Inflammatory macrophage (primary cell): ENCODE results near the gene HSPB2.
"Not testable (repeated sequence)": the region's sequence is repeated elsewhere in the genome, so short reads cannot be mapped to it uniquely, and the experiment has no call there.

ENCODE experiments used
- DNase-seq, 2 donors: peaks; one replicate each; pipeline ENCODE4 v3.0.0-alpha.2; 2020 to 2022
- total RNA-seq, 18 experiments: gene quantifications; one replicate each; lab custom pipeline; 2026; ENCODE audit warnings: mixed read lengths in 6 of 18, inconsistent platforms in 2 of 18; lab: John Stamatoyannopoulos, UW

HSPB2 gene, protein sequence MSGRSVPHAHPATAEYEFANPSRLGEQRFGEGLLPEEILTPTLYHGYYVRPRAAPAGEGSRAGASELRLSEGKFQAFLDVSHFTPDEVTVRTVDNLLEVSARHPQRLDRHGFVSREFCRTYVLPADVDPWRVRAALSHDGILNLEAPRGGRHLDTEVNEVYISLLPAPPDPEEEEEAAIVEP
- total RNA-seq, result 0 to 0.03 (median 0) reads per million in 18 experiments

DNA sequence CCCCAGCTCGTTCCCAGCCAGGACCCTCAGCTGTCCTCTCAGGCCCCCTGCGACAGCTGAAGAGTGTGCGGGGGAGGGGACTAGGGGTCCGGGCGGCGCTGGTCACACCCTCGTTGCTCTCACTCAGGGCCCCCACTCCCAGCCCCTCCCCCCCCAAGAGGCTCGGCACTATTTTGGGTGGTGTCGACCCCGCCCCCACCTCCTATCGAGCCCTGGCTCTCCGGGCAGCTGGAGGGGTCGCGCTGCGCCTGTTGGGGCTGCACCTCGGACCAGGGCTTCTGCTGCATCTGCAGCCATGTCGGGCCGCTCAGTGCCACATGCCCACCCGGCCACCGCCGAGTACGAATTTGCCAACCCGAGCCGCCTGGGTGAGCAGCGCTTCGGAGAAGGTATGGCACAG is at the start of gene HSPB2:
Gene HSPB2, plus strand, starts transcription at position 200 of the 400 bp plus-strand sequence. Its CDS starts 96 bp downstream, at position 296.
- DNase-seq, result no peak

DNA sequence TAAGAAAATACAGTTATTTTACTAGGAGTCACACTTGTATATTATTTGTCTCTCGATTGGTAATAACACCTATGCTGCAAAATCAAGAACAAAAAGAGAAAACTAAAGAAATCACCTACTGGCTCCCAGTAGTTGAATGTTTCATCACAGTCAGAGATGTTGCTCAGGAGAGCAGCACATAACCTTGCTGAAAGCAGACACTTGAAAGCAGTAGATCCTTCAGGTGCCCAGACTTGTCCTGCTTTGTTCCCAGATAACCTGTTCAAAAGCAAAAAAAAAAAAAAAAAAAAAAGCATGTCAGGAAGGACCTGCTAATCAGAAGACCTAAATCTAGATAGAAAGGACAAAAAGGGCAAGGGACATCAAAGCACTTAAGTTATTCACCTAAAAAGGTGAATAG is 42.4 kb upstream of the HSPB2 start:
- no peak for DNase-seq

DNA sequence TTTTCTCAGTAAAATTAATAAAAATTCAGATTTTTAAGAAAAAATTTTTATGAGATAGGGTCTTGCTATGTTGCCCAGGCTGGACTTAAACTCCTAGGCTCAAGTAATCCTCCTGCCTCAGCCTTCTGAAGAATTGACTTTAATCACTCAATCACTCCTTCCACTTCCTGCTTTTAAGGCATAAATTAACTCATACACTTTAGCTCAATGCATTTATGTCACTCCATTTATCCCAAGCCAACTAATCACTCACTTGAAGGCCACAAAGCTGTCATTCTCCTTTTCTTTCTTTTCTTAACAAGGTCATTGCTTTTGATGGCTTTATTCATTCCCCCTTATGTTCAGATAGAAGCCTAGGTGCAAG is 42.0 kb upstream of the HSPB2 start:
- DNase-seq, result peak in 1 of 2 donors; percentile 12

DNA sequence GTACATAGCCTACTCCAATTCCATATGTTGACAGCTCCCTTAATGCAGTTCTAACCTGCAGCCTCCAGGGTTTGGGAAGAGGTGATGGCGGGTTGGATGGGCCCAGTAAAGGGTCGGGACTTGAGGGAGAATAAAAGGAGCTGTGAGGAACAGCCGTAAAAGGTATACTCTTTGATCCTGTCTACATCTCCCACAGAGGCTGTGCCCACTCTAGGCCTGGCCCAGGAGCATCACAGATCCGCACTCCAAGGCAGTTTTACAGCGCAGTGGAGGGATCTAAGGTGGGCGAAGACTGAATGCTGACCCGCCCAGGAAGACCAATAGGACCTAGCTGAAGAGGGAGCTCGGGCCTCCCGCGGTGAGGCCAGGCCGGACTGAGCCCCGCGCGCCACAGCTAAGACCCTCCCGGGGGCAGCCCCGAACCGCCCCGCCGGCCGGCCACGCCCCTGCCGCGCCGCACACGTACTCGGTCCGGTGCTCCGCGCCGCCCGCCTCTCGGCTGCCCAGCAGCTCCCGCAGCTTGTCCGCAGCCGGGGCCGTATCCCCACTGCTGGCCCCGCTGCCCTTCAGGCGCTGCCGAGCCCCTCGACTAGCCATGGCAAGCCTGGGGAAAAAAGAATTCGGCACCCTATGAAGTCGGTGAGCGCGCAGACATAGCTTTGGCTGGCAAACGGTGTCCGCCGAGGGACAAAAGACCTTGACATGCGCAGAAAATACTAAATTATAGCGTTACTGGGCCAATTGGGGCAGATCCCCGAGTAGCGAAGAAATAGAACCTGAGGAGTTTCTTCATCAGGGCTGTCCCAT is 41.4 kb upstream of the HSPB2 start, which contains the start of gene ALG9:
Gene ALG9, minus strand, starts transcription at position 696 of the 807 bp plus-strand sequence. Its CDS starts 99 bp downstream, at position 597.
- DNase-seq, result peak; percentile 76 to 77

DNA sequence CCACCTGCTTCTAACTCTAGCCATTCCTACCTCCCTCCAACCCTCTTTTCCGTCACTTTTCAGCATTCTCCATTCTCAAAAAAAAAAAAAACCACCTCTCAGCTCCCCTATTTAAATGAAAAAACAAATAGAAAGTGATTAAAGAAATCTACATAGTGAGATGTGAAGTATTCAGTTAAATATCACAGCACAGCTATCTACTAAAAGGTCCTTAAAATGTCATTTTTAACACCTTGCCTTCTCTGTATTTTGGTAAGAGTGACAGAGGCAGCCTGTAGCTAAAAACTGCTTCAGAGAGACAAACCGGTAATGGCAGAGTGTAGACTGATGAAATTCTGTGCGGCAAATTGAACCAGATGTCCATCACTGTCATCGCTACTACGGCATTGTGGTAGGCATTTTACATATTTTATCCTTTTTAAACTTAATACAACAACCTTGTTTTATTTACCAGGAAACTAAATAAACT is 40.8 kb upstream of the HSPB2 start:
- DNase-seq, result no peak

DNA sequence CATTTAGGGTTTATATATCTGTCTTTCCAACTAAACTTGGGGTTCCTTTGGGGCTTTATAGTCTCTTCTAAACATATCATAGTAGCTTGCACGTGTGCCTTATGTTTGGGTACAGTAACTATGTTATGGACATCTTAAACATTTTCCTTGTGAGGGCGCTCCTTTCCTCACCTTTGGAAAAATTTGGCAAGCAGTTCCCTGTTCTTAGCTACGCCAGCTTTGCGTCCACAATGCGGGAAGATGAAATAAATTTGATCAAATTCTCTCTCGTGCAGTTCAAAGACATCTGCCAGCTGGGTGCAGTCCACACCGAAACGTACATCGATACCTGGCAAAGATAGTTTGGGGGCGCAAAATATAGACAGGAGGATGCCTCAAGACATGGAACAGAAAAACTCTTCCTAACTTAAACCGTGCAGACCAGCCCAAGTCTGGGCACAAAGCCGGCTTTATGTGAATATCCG is 34.1 kb upstream of the HSPB2 start:
- peak in 1 of 2 donors; percentile 46 for DNase-seq

DNA sequence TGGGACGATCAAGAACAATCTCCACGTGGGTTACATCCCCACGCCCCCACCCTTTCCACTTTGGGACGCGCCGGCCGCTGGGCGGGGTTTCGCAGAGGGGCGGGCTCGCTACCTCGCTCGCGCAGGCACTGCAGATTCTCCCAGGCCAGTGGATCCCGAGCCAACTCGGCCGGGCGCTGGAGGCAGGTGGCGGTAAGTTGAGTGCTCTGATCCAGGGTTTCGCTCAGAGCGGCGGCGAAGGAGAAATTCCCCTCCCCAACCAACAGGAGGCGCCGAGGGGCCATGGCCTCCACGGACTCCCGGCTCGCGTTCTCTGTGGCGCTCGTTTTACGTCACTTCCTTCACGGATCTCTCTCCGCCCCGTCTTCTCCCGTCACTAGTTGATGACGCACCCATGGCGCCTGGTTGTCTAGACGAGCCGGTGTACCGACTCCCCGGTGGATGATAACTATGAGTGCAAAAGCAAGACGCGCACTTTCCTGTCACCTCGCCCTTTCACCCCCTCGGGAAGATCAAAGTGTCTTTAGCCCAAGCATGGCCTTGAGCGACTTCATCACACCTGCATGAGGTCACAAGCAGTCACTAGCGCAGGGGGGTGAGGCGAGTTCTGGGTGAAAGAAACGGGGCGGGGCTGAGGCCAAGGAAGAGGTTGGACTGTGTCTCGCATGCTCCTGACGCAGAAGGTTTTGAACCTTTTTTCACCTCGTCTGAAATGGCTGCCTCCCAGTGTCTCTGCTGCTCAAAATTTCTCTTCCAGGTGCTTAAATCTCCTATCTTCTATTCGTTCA is 33.5 kb upstream of the HSPB2 start, which contains the start of the genes CFAP68 and FDXACB1:
Gene CFAP68, plus strand, starts transcription at position 693 of the 788 bp plus-strand sequence. Its CDS starts 20 bp downstream, at position 713.
Gene FDXACB1, minus strand, starts transcription at position 317 of the 788 bp plus-strand sequence. Its CDS starts 33 bp downstream, at position 284.
- peak; percentile 95 to 96 for DNase-seq

DNA sequence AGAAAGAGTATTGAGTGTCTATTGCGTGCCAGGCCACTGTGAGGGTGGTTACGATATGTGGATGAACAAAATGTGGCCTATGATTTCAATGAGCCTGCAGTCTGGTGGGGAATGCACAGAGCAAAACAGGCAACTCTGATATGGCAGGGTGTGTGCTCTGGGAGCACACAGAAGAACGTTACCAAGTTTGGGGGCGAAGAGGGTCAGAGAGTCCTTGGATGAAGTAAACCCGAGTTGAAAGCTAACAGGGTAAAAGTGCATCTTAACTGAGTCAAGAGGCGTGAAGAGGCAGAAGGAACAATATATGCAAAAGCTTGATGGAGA is 32.9 kb upstream of the HSPB2 start:
- no peak for DNase-seq

DNA sequence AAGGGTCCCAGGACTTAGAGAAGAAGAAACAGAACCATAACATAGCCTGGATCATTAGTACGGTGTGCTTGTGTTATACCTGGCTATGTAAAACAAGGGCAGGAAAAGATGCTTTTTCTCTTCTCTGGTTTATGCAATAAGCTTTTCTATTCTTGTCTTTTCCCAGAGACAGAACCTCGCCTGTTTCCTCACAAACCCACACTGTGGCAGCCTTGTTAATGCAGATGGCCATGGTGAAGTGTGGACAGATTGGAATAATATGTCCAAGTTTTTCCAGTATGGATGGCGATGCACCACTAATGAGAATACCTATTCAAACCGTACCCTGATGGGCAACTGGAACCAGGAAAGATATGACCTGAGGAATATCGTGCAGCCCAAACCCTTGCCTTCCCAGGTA is 30.3 kb upstream of the HSPB2 start:
- no peak for DNase-seq

DNA sequence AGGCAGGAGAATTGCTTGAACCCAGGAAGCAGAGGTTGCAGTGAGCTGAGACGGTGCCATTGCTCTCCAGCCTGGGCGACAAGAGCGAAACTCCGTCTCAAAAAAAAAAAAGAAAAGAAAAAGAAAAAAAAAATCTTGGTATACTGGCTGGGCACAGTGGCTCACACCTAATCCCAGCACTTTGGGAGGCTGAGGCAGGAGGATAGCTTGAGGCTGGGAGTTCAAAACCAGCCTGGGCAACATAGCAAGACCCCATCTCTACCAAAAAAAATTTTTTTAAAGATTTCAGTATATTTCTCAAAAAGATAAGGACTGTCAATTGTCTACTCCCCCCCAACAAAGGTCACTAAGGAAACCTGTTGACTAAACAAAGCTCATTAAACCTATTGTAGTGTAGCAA is 27.5 kb upstream of the HSPB2 start:
- not testable (repeated sequence) for DNase-seq

DNA sequence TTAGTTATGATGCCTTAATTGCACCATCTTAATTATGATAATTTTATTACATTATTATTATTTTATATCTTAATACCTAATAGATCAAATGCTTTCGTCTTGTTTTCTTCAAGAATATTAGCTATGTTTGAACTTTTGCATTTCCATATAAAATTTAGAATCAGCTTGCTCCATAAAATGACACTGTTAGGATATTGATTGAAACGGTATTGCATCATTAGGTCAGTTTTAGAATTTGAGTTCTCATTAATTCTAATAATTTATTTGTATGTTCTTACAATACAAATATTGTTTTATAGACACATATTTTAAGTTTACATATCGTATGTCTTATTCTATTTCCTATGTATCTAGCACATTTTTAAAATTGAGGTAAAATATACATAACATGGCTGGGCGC is 26.5 kb upstream of the HSPB2 start:
- no peak for DNase-seq

DNA sequence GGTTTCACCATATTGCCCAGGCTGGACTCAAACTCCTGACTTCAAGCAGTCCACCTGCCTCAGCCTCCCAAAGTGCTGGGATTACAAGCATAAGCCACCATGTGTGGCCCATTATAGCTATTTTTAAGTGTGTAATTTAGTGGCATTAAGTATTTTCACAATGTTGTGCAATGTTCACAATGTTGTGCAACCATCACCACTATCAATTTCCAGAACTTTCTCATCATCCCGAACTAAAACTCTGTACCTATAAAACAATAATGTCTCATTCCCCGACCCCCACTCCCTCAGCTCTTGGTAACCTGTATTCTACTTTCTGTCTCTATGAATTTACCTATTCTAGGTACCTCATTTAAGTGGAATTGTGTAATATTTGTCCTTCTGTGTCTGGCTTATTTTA is 25.7 kb upstream of the HSPB2 start:
- DNase-seq, result no peak

DNA sequence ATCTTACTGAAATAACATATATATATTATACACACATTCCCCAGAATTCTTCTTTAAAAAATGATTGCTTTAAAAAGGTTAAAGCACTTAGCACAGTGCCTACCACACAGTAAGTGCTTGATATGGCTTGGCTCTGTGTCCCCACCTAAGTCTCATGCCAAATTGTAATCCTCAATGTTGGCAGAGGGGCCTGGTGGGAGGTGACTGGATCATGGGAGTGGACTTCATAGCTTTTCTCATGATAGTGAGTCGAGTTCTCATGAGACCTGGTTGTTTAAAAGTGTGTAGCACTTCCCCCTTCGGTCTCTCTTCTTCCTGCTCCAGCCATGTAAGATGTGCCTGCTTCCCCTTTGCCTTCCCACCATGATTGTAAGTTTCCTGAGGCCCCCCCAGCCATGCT is 7.1 kb upstream of the HSPB2 start:
- peak; percentile 15 to 48 for DNase-seq

DNA sequence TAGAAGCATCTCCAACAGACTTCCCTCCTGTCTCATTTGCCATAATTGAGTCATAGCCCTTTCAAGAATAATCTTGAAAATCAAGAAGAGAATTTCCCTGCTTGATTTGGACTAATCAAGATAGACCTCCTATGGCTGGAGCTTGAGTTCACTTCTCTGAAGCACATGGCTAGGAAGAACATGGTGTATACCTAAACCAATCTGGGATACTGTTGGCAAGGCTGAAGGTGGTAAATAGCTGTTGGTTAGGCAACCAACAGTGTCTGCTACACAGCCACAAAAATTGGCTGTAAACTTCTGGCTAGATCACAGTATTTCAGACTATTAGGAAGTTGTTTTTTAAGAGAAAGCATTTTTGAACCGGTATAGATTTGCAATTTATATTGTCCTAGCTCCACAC is 5.9 kb upstream of the HSPB2 start:
- no peak for DNase-seq

DNA sequence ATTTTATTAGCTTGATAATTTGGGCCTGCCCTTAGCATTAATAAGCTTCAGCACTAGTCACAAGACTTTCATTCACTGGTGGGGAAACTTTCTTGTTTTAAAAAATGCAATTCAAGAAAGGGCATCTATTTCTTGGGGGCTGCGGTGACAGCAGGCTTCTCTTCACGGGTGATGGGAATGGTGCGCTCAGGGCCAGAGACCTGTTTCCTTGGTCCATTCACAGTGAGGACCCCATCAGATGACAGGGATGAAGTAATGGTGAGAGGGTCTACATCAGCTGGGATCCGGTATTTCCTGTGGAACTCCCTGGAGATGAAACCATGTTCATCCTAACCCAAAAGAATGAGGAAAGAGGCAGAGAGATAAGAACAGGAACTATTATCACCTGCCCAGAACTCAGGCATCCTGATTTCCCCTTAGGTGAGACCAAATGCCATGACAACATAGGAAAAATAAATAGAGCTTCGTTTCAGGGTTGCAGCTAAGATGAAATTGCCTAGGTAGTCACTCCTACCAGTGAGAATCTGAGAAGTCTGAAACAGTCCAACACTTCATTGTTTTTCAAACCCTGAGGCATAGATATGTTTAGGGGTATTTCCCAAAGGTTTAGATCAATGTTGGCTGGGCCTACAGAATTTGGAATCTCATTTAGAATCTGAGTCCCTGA is 3.8 kb upstream of the HSPB2 start:
- no peak for DNase-seq

DNA sequence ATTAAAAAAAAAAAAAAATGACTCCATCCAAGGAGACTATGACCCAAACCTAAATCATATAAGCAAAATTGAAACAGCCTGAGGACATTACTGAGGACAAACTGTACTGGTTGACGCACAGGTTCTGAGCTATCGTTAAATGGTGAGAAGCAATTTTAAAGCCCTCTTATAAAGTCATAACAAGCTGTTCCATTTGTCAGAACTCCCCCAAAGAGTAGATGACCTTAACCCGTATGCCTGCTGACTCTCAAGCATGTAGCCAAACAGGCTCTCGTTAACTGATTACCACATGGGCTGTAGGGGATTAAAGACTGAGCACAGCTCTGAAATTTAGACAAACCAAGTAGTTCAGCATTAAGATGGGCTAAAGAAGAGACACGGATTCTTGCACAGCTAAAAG is 3.2 kb upstream of the HSPB2 start:
- no peak for DNase-seq

DNA sequence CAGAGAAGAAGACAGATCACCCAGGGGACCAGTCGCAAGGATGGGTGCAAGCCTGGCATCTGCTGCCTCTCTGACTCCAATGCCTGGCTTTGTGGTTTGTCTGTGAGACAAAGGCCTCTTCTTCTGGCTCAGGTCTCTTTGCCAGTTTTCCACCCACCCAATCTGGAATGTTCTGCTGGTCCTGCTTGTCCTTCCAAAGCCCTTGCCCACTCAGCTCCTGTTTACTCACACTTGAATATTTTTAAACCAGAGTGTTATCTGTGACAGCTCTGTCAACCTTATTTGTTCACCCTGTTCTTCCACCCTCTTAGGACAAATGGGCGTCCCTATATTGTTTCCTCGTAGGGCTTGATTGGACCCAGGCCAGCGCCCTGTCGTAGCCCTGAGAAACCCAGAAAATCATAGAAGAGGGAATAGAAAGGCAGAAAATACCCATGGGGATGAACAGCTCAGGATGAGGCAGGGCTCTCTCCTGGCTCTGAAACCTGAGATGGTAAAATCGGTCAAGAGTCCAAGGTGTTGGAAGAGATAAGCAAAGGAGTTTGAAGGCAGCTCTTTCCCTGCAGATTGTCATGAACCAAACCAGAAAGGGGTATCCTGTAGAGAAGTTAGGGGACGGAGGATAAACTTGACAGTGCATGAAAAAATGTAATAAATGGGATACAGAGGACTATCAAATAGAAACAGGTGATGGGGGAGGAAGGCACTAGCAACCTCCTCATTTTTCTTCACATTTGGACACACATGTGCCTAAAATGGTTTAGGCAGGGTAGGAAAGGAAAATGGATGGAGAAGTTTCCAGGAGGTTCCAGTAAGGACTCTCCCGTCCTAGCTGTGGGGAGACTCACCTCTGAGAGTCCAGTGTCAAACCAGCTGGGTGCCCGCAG is 1.6 kb upstream of the HSPB2 start:
- no peak for DNase-seq

DNA sequence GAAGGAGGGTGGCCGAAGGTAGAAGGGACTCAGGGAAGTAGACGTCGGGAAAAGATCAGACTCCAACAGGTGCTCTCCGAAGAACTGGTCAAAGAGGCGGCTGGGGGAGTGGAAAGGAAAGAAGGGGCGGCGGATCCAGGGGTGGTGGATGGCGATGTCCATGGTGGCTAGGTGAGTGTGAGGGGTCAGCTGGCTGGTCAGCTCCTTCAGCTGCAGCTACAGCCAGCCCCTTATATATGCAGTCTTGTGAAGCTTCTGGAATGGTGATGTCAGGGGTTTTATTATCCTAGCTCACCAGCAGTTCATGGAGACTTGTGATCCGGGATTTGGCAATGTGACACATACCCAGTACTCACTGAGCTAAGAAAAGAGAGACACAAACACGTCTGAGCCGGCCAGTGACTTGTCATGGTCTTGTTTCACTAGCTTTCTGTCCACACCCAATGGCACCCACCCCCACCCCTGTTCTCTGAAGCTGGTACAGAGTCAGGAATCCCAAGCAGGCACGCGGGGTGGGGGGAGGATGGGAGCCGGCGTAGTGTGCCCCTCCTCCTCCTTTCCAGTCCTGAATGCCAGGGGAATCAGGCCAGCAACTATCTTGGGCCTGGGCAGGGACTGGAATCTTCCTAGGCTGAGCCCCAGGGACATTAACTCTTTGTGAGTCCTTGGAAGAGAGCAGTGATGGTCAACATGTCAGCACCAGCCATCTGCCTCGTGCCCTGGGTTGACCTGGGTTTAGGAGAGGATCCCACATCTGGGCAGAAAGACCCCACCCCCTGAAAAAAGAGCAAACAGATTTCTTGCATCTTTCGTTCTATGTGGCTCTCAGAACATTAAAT is 752 bp upstream of the HSPB2 start, which contains the start of gene CRYAB:
Gene CRYAB, minus strand, starts transcription at position 208 of the 839 bp plus-strand sequence. Its CDS starts 46 bp downstream, at position 162.
- DNase-seq, result no peak

DNA sequence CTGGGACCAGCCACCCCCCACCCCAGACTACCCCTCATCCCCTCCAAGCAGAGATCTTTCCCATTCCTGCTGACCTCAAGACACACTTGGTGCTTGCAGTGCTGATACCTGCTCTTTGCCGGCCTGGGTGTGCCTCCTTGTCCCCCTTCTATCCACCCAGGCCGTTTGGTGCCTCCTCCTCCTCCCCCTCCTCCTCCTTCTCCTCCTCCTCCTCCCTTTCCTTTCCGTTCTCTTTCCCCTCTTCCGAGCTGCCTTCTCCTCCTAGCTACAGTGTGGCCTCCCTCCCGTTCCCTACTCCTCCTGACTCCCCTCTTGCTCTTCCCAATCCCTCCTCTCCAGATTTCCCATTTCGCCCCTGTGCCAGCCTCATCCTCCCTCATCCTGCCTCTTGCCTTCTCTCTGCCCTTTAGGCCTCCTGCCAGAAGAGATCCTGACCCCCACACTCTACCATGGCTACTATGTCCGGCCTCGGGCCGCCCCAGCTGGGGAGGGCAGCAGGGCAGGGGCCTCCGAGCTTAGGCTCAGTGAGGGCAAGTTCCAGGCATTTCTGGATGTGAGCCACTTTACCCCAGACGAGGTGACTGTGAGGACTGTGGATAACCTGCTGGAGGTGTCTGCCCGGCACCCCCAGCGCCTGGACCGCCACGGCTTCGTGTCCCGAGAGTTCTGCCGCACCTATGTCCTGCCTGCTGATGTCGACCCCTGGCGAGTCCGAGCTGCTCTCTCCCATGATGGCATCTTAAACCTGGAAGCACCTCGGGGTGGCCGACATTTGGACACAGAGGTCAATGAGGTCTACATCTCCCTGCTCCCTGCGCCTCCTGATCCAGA is 712 bp downstream of the HSPB2 start:
- DNase-seq, result no peak
